Measurements from ENCODE around the gene RPS4Y1. TPM values are rescaled to one million over a fixed set of nuclear protein-coding genes. Genes with fewer than 3 reads are reported as not detected.

The RPS4Y1 gene
- total and polyA plus RNA-seq, 2 of the 4 experiments (the other 2 are of a cell fraction): not detected

DNA sequence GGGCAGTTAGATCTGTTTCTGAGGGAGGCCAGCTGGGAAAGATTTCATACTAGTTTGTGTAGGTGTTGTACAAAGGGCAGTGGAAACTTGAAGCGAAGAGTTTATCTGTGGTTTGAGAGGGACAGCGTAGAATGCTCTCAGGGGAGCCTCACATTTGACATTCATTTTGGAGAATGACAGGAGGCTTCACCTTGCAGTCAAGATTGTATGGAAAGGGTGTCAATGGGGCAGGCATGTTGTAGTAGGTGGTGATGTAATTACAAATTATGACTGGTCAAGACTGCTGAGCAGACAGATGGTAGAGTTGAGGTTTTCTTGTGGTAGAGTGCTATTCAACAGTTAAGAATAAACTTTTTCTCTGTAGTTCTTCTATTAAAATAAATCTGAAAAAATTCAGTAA lies 7.0 kb downstream of the RPS4Y1 start:
- BruUV-seq (replicated peaks): no TSS peak
- no peaks in the 10 kb centered on the region for H3K27me3 ChIP-seq (ENCODE audit: control insufficient read depth, insufficient read depth, low read length)
- H3K9me3 ChIP-seq (ENCODE audit: control insufficient read depth, insufficient read depth, low read length): no peaks in the 10 kb centered on the region
- TF ChIP-seq POLR2A (IDR thresholded peaks at IDR 0.05; ENCODE audit: low read depth, low read length) (no peak), CEBPB (IDR thresholded peaks at IDR 0.05; ENCODE audit: low read depth, low read length) (no peak), BHLHE40 (IDR thresholded peaks at IDR 0.05; ENCODE audit: low read depth, low read length) (no peak), RAD21 (IDR thresholded peaks at IDR 0.05; ENCODE audit: low read length) (no peak)
- CTCF ChIA-PET: no interaction called here
- no peak overlapping the region for H3K56ac ChIP-seq (ENCODE audit: extremely low read depth, insufficient read depth, low read length)
- intact Hi-C loops (cut with micrococcal nuclease): no loop called here
- ATAC-seq (ENCODE audit: low read depth): no peak
- no peak overlapping the region for H4K91ac ChIP-seq (ENCODE audit: insufficient read depth, low read depth, low read length)
- no peak overlapping the region for H3K4me2 ChIP-seq (ENCODE audit: low read depth, low read length)
- H3K4ac ChIP-seq (ENCODE audit: low read depth, low read length): no peak overlapping the region
- no peak overlapping the region for H4K8ac ChIP-seq (ENCODE audit: low read depth in 2 of 2, low read length in 2 of 2)
- H3K27ac ChIP-seq (ENCODE audit: insufficient read depth, low read length): no peak overlapping the region
- H4K20me1 ChIP-seq (ENCODE audit: insufficient read depth, low read length): no peaks in the 10 kb centered on the region
- H3K18ac ChIP-seq (ENCODE audit: low read depth, low read length): no peak overlapping the region
- no peaks in the 10 kb centered on the region for H3K9me1 ChIP-seq (ENCODE audit: insufficient read depth, low read length)
- no peak overlapping the region for H2AK5ac ChIP-seq (ENCODE audit: low read depth, low read length)
- no peaks in the 10 kb centered on the region for H3K36me3 ChIP-seq (ENCODE audit: control insufficient read depth, insufficient read depth, low read length)
- DNase-seq: no peak
- no peak overlapping the region for H2BK120ac ChIP-seq (ENCODE audit: low read depth, low read length)
- H2AK9ac ChIP-seq (replicated peaks; ENCODE audit: low read depth, low read length, poor library complexity): no peak overlapping the region
- H3K14ac ChIP-seq (replicated peaks; ENCODE audit: low read depth, low read length): no peak overlapping the region
- no peak overlapping the region for H3K23ac ChIP-seq (ENCODE audit: low read depth, low read length)
- H2BK15ac ChIP-seq (ENCODE audit: low read depth, low read length): no peak overlapping the region
- H2BK5ac ChIP-seq (ENCODE audit: low read depth, low read length, poor library complexity, severe bottlenecking): no peak overlapping the region
- no peak overlapping the region for H4K5ac ChIP-seq (ENCODE audit: low read depth, low read length)
- H3K79me1 ChIP-seq (ENCODE audit: low read depth in 1 of 2, low read length in 2 of 2): no peaks in the 10 kb centered on the region
- no peak overlapping the region for H3K4me3 ChIP-seq (ENCODE audit: insufficient read depth, low read depth, low read length)
- POLR2A ChIA-PET (ENCODE audit: unreplicated experiment): no interaction called here
- in situ Hi-C loops (cut with MboI; ENCODE audit: low sequenced_read_pairs): no loop called here
- no peak overlapping the region for H2AFZ ChIP-seq (replicated peaks; ENCODE audit: low read length, poor library complexity)
- H2BK20ac ChIP-seq (ENCODE audit: low read depth, low read length): no peak overlapping the region
- WGBS, 2 experiments (ENCODE audit: extremely low coverage in 2 of 2, insufficient read length in 1 of 2): no CpG with 5 or more reads among the region's 2 CpGs
- dilution Hi-C loops (cut with HindIII; ENCODE audit: low sequenced_read_pairs, unreplicated experiment): no loop called here
- H3K4me1 ChIP-seq (ENCODE audit: control insufficient read depth, insufficient read depth, low read length): no peaks in the 10 kb centered on the region
- no peak overlapping the region for H3K9ac ChIP-seq (ENCODE audit: low read depth, low read length)
